Ascending aorta (tissue), 2 donors: ENCODE measurements around the gene SND1. TPM values are rescaled to one million over a fixed set of nuclear protein-coding genes. Genes with fewer than 3 reads are reported as not detected.

ENCODE experiments used
- DNase-seq, 2 donors: peaks; one replicate each; pipeline ENCODE4 v3.0.0-alpha.2; 2019; ENCODE audit warnings: low spot score in 2 of 2
- H3K27ac ChIP-seq, 2 donors: fragments of 200-600 bp; sonication (generic); one replicate each; pipeline ENCODE4 v1.5.1; 2016 to 2017; ENCODE audit warnings: mild to moderate bottlenecking in 1 of 2
- H3K27me3 ChIP-seq: fragments of 200-600 bp; sonication (generic); one replicate; pipeline ENCODE4 v1.5.1; 2017
- H3K36me3 ChIP-seq, 2 donors: fragments of 200-600 bp; sonication (generic); one replicate each; pipeline ENCODE4 v1.5.1; 2016
- H3K4me1 ChIP-seq, 2 donors: fragments of 200-600 bp; sonication (generic); one replicate each; pipeline ENCODE4 v1.5.1; 2016 to 2017; ENCODE audit warnings: mild to moderate bottlenecking in 1 of 2
- H3K4me3 ChIP-seq, 2 donors: fragments of 200-600 bp; sonication (generic); one replicate each; pipeline ENCODE4 v1.5.1; 2016 to 2017; ENCODE audit warnings: mild to moderate bottlenecking in 1 of 2
- H3K9me3 ChIP-seq, 2 donors: fragments of 200-600 bp; sonication (generic); one replicate each; pipeline ENCODE4 v1.5.1; 2016
- intact Hi-C: fragments of 100-400 bp; cut with DNase I; formaldehyde crosslinking; loops from one replicate; pipeline ENCODE4 v1.15.1; 2023
- total RNA-seq: library from RNA; depleted of rRNA; stranded (reverse); fragments of >200 nt; gene quantifications from one replicate; pipeline ENCODE4 v1.1.0, GENCODE V29; 2016
- TF ChIP-seq, protein P1 (sequence below), 3 experiments: fragments of 200-600 bp in 2 of 3; fragments of 450-650 bp in 1 of 3; sonication (generic) in 2 of 3; IDR thresholded peaks; one replicate each; pipeline ENCODE4 v1.5.1; 2016 to 2019; ENCODE audit warnings: antibody characterized with exemption in 3 of 3, mild to moderate bottlenecking in 1 of 3, moderate library complexity in 1 of 3

Gene SND1
- 93.8 TPM for total RNA-seq

GRCh38 chr7:127651556-127652332, at the start of gene SND1:
Gene SND1 (plus strand): TSS chr7:127652194. CDS start chr7:127652374, 180 bp downstream.
- no peaks in the 10 kb centered on the region for H3K36me3 ChIP-seq
- H3K27ac ChIP-seq = peak within 1 kb of the TSS; percentile 93 to 96
- intact Hi-C loops = loop anchor here (1.0 to 5.0 kb wide), 3 partner anchors 56 to 259 kb away; partner anchors contain the start of genes ARF5 and ZNF800
- H3K9me3 ChIP-seq = no peaks in the 10 kb centered on the region
- peaks cover 0 to 24% of the 10 kb centered on the region in 2 donors for H3K4me1 ChIP-seq
- no peaks in the 10 kb centered on the region for H3K27me3 ChIP-seq
- peak; percentile 99 to 100 for DNase-seq
- peak within 1 kb of the TSS; percentile 73 to 89 for H3K4me3 ChIP-seq
- TF ChIP-seq, protein P1, sequence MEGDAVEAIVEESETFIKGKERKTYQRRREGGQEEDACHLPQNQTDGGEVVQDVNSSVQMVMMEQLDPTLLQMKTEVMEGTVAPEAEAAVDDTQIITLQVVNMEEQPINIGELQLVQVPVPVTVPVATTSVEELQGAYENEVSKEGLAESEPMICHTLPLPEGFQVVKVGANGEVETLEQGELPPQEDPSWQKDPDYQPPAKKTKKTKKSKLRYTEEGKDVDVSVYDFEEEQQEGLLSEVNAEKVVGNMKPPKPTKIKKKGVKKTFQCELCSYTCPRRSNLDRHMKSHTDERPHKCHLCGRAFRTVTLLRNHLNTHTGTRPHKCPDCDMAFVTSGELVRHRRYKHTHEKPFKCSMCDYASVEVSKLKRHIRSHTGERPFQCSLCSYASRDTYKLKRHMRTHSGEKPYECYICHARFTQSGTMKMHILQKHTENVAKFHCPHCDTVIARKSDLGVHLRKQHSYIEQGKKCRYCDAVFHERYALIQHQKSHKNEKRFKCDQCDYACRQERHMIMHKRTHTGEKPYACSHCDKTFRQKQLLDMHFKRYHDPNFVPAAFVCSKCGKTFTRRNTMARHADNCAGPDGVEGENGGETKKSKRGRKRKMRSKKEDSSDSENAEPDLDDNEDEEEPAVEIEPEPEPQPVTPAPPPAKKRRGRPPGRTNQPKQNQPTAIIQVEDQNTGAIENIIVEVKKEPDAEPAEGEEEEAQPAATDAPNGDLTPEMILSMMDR (IDR thresholded peaks at IDR 0.05) = no peak

DNA sequence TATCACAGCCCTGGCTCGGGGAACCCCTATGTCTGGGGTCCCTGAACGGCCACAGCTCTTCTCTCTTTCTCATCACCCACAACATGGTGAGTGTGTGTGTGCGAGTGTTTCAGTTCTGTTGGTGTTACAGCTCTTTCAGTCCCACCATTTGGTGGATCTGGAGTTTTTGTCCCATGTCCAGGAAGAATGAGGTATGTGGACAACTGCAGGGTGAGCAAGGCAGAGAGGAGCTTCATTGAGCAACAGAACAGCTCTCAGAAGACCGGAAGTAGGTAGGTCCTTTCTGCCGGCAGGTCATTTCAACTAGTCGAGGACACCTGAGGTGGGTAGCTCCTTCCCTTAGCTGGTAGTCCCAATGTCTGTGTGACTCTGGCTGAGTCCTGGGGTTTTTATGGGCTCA, 43.5 kb upstream of the SND1 start:
- H3K36me3 ChIP-seq = no peaks in the 10 kb centered on the region
- no peak overlapping the region for H3K27ac ChIP-seq
- DNase-seq = no peak
- no peak overlapping the region for H3K4me3 ChIP-seq
- peaks cover 0 to 5% of the 10 kb centered on the region in 2 donors for H3K9me3 ChIP-seq
- H3K4me1 ChIP-seq = no peaks in the 10 kb centered on the region
- no peaks in the 10 kb centered on the region for H3K27me3 ChIP-seq
- TF ChIP-seq, protein P1 (IDR thresholded peaks at IDR 0.05) = no peak
- intact Hi-C loops = no loop called here

DNA sequence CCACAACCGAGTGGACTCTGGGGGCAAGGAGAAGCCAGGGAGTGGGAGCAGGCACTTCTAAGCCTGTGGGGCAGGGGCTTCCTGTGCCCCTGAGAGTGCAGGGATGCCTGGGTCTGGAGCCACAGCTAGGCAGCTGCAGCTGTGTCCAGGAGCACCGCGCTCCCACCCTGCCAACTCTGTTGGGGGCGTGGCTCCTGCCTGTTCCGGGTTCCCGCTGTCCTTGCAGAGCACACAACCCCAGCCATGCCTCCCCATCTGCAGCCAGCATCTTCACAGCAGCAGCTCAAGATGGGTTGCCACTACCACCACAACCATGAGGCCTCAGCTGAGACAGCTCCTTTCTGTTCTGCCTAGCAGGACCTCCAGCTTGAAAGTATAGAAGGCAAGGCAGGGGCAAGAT, 42.7 kb upstream of the SND1 start:
- H3K27ac ChIP-seq = no peak overlapping the region
- intact Hi-C loops = no loop called here
- H3K9me3 ChIP-seq = peaks cover 0 to 5% of the 10 kb centered on the region in 2 donors
- no peaks in the 10 kb centered on the region for H3K36me3 ChIP-seq
- DNase-seq = no peak
- H3K27me3 ChIP-seq = no peaks in the 10 kb centered on the region
- TF ChIP-seq, protein P1 (IDR thresholded peaks at IDR 0.05) = no peak
- H3K4me3 ChIP-seq = no peak overlapping the region
- no peaks in the 10 kb centered on the region for H3K4me1 ChIP-seq

DNA sequence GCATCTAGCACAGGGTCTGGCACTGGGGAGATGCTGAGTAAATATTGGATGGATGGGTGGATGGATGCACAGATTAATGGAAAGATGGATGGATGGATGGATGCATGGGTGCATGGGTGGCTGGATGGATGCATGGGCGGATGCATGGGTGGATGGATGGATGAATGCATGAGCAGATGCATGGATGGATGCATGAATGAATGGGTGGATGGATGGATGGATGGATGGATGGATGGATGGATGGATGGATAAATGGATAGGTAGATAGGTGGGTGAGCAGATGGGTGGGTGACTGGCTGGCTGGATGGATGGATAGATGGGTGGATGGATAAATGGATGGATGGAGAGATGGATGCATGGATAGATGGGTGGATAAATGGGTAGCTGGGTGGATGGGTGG, 39.7 kb upstream of the SND1 start:
- Histone ChIP-seq H3K27ac (no peak overlapping the region), H3K4me1 (no peaks in the 10 kb centered on the region), H3K27me3 (no peaks in the 10 kb centered on the region), H3K9me3 (peaks cover 0 to 5% of the 10 kb centered on the region in 2 donors), H3K4me3 (no peak overlapping the region), H3K36me3 (no peaks in the 10 kb centered on the region)
- intact Hi-C loops = no loop called here
- TF ChIP-seq, protein P1 (IDR thresholded peaks at IDR 0.05) = no peak
- DNase-seq = no peak

GRCh38 chr7:127616724-127617123, 35.3 kb upstream of the SND1 start:
- Histone ChIP-seq H3K27ac (no peak overlapping the region), H3K27me3 (no peaks in the 10 kb centered on the region), H3K4me1 (no peaks in the 10 kb centered on the region)

More at GRCh38 chr7:127616724-127617123, 35.3 kb upstream of the SND1 start:
- TF ChIP-seq, protein P1 (IDR thresholded peaks at IDR 0.05) = no peak
- no peaks in the 10 kb centered on the region for H3K9me3 ChIP-seq
- no peak for DNase-seq
- intact Hi-C loops = no loop called here
- no peaks in the 10 kb centered on the region for H3K36me3 ChIP-seq
- no peak overlapping the region for H3K4me3 ChIP-seq
